ENCODE data around the gene FOXD1.

Gene FOXD1

DNA sequence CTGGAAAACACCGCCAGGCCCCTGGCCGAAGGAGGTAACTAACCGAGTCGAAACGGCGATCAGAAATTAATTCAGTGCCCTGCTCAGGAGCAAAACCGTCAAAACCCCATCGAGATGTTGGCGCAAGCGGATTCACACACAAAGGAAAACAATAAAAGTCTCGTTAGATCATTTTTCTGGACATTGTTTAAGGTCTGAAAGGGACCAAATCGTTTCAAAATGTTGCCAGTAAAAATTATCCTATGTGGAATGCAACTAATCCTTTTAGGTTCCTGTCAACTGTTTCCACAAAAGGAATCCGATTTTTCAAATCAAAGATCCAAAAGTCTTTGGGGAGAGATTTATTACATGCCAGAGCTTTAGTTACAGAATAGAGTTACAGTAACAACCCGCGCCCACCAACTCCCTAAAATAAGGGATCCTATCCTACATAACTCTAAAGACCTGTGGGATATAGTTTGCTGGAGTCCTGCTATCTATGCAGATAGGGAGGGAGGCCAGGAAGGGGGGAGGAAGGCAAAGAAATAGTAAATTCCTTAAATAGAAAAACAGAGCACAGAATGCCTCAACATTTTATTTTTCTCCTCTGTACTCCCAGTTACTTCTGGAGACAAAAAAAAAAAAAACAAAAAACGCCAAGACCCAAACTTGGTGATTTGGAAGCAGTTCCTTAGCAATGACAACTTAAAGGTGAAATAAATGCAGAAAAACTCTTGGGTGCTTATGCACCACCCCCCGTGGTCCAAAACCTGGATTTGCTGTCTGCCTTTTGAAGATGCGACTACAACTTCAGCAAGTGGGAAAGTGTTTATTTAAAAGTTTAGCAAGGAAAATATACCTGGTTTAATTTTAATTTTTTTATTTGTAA lies 10.6 kb downstream of the FOXD1 start:
- TF ChIP-seq, protein P1, sequence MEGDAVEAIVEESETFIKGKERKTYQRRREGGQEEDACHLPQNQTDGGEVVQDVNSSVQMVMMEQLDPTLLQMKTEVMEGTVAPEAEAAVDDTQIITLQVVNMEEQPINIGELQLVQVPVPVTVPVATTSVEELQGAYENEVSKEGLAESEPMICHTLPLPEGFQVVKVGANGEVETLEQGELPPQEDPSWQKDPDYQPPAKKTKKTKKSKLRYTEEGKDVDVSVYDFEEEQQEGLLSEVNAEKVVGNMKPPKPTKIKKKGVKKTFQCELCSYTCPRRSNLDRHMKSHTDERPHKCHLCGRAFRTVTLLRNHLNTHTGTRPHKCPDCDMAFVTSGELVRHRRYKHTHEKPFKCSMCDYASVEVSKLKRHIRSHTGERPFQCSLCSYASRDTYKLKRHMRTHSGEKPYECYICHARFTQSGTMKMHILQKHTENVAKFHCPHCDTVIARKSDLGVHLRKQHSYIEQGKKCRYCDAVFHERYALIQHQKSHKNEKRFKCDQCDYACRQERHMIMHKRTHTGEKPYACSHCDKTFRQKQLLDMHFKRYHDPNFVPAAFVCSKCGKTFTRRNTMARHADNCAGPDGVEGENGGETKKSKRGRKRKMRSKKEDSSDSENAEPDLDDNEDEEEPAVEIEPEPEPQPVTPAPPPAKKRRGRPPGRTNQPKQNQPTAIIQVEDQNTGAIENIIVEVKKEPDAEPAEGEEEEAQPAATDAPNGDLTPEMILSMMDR (IDR thresholded peaks at IDR 0.05; ENCODE audit: low read depth, low read length) = no peak
- peak overlapping the region; percentile 47 for H3K4me3 ChIP-seq (ENCODE audit: low read depth, low read length)

DNA sequence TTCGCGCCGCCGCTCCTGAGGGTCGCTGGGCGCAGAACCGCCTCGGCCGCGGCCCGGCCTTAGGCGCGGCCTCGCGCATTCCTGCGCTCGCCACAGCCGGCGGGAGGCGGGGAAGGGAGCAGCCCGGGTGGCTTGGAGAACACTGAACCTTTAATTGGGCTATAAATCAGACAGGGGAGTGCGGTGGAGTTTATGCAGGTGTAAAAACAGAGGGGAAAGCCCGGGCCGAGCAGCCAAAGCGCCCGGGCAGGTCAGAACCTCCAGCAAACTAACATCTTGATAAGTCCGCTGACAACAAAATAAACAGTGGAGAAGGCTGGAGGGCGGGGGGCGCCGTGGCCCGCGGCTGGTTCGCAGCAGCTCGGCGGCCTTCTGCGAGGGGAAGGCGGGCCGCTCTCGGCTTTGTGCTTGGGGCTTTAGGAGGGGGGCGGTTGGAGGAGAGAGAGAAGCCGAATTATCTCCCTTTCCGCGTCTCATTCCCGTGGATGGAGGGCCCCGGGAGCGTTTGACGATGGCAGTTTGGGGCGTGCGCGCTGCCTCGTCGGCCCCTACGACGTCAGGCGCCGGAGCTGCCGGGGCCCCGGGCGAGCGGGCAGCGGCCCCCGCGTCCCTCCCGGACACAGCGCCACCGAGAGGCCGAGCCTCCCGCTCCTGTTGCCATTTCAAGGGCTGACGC lies 11.3 kb downstream of the FOXD1 start:
- TF ChIP-seq, protein P1 (IDR thresholded peaks at IDR 0.05; ENCODE audit: low read depth, low read length) = peak; percentile 49; the same call in 1 of the 2 replicates
- peak overlapping the region; percentile 47 for H3K4me3 ChIP-seq (ENCODE audit: low read depth, low read length)

DNA sequence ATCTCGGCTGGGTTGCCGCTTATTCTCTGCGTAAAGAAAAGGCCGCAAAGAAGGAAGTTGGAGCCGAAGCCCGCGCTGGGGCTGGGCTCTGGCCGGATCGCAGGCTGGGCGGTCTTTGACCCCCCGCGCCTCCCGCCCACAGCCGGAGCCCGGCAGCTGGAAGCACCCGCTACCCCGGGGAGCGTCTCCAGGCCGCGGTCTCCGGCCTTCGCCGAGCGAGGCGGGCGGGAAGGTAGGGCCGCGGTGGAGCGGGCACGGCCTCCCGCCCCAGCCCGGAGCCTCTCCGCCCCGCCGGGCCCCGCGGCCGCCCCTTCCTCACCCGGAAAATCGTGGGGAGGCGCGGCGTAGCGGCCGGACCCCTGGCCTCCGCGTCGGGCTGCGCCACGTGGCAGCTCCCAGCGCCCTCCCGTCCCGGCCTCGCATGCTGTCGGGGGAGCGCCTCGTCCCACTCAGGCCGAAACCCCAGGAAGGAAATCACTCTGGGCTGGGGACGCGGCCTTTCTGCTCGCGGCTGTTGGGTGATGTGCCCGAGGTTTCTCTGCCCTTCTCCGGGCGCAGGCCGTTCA lies 12.0 kb downstream of the FOXD1 start:
- TF ChIP-seq, protein P1 (IDR thresholded peaks at IDR 0.05; ENCODE audit: low read depth, low read length) = no peak
- peak overlapping the region; percentile 47 for H3K4me3 ChIP-seq (ENCODE audit: low read depth, low read length)

DNA sequence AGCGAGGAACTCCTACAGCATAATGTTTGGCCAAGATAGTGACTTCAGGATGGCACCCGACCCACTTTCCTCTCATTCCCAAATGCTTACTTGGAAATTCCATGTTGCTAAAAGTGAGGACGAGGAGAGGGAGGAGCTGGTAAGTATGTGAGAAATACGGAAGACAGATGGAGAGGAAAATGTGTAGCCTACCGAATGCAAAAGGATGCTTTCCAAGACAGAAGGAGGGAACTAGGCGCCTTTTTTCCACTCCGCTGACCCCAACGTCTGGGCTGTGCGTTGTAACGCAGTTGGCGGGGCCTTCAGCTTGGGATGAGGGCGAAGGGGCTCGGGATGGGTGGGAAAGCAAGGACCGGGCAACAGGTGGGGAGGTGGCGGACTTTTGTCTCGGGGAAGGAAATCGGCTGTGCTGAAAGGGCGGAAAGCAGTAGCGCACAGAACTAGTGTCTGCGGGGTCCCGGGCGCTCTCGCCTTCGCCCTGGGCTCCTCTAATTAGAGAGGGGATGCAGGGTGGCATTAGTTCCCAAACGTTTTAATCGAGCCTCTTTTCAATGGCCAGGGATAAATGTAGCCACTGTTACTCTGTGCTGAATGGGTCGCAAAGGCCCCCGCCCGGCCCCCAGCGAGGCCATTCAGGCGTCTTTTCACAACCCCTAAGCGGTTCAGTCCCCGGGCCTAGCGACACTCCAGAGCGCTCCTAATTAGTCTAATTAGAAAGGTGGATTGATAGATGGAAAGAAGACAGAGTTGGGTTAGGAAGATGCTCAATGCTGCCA lies 12.6 kb downstream of the FOXD1 start:
- H3K4me3 ChIP-seq (ENCODE audit: low read depth, low read length) = peak overlapping the region; percentile 47
- TF ChIP-seq, protein P1 (IDR thresholded peaks at IDR 0.05; ENCODE audit: low read depth, low read length) = no peak

DNA sequence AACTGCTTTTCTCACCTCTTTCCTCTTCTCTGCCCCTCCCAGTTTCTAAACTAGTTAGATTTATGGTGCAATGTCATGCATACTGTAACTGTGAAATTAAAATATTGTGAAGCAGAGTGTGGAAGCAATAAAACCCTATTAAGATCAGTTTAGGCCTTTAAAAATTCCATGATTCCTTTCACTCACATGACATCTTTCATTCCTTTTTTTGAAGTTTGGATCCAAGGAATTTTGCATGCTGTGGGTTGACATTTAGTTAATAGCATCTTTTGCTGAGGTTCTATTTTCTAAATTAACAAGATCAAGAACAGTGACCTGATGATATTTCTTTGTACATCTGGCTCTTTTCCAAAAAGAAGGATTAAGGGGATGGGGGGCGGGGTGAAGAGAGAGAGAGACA lies 13.7 kb downstream of the FOXD1 start:
- no peak overlapping the region for H3K4me3 ChIP-seq (ENCODE audit: low read depth, low read length)
- TF ChIP-seq, protein P1 (IDR thresholded peaks at IDR 0.05; ENCODE audit: low read depth, low read length) = no peak

DNA sequence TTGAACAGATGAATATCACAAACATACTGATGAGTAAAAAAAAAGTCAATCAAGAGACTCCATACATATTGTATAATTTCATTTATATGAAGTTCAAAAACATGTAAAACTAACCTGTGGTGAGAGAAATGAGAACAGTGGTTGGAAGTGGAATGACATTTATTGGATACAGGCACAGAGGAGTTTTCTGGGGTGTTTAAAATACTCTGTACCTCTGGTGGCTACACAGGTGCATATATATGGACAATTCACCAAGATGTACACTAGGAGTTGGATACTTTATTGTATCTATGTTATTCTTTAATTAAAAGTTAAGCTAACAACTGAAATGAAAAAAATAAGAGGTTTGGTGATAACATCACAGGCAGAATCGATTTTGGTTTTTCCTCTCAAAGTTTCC lies 14.1 kb downstream of the FOXD1 start:
- no peak overlapping the region for H3K4me3 ChIP-seq (ENCODE audit: low read depth, low read length)
- TF ChIP-seq, protein P1 (IDR thresholded peaks at IDR 0.05; ENCODE audit: low read depth, low read length) = no peak

Measured in WI38 (cell line).